ENCODE data around the gene ADAMTS14.

The ADAMTS14 gene

GRCh38 chr10:70759781-70760180 is 87.5 kb downstream of the ADAMTS14 start:
- DNase-seq (ENCODE audit: low read depth), result no peak
- H3K4me3 ChIP-seq (ENCODE audit: low read depth, low read length), result no peak overlapping the region
- in situ Hi-C loops (cut with HindIII; ENCODE audit: low sequenced_read_pairs), result loop anchor here (25.0 kb wide), 1 partner anchor 297 kb away; no protein-coding TSS in a partner anchor
- no peak for TF ChIP-seq CTCF (IDR thresholded peaks at IDR 0.05; ENCODE audit: low read depth, low read length, missing control alignments)

GRCh38 chr10:70760271-70760787 is 88.0 kb downstream of the ADAMTS14 start:
- DNase-seq (ENCODE audit: low read depth), result no peak
- in situ Hi-C loops (cut with HindIII; ENCODE audit: low sequenced_read_pairs), result loop anchor here (25.0 kb wide), 1 partner anchor 298 kb away; no protein-coding TSS in a partner anchor
- no peak for TF ChIP-seq CTCF (IDR thresholded peaks at IDR 0.05; ENCODE audit: low read depth, low read length, missing control alignments)
- no peak overlapping the region for H3K4me3 ChIP-seq (ENCODE audit: low read depth, low read length)

GRCh38 chr10:70761031-70761601 is 88.8 kb downstream of the ADAMTS14 start:
- in situ Hi-C loops (cut with HindIII; ENCODE audit: low sequenced_read_pairs), result loop anchor here (25.0 kb wide), 1 partner anchor 299 kb away; no protein-coding TSS in a partner anchor
- TF ChIP-seq CTCF (IDR thresholded peaks at IDR 0.05; ENCODE audit: low read depth, low read length, missing control alignments), result peak; percentile 44

GRCh38 chr10:70761727-70762350 is 89.5 kb downstream of the ADAMTS14 start:
- H3K4me3 ChIP-seq (ENCODE audit: low read depth, low read length), result no peak overlapping the region
- DNase-seq (ENCODE audit: low read depth), result no peak
- in situ Hi-C loops (cut with HindIII; ENCODE audit: low sequenced_read_pairs), result loop anchor here (25.0 kb wide), 1 partner anchor 300 kb away; no protein-coding TSS in a partner anchor
- no peak for TF ChIP-seq CTCF (IDR thresholded peaks at IDR 0.05; ENCODE audit: low read depth, low read length, missing control alignments)

More at GRCh38 chr10:70761031-70761601, 88.8 kb downstream of the ADAMTS14 start:
- no peak for DNase-seq (ENCODE audit: low read depth)
- H3K4me3 ChIP-seq (ENCODE audit: low read depth, low read length), result no peak overlapping the region

GRCh38 chr10:70762441-70763175 is 90.3 kb downstream of the ADAMTS14 start:
- no peak overlapping the region for H3K4me3 ChIP-seq (ENCODE audit: low read depth, low read length)
- in situ Hi-C loops (cut with HindIII; ENCODE audit: low sequenced_read_pairs), result loop anchor here (25.0 kb wide), 1 partner anchor 300 kb away; no protein-coding TSS in a partner anchor
- no peak for TF ChIP-seq CTCF (IDR thresholded peaks at IDR 0.05; ENCODE audit: low read depth, low read length, missing control alignments)
- DNase-seq (ENCODE audit: low read depth), result no peak

- in situ Hi-C loops (cut with HindIII; ENCODE audit: low sequenced_read_pairs), result loop anchor here (25.0 kb wide), 1 partner anchor 301 kb away; no protein-coding TSS in a partner anchor
- no peak for TF ChIP-seq CTCF (IDR thresholded peaks at IDR 0.05; ENCODE audit: low read depth, low read length, missing control alignments)
- DNase-seq (ENCODE audit: low read depth), result no peak
- no peak overlapping the region for H3K4me3 ChIP-seq (ENCODE audit: low read depth, low read length)
These were observed 91.3 kb downstream of the ADAMTS14 start for GRCh38 chr10:70763567-70763966.
